Measurements from ENCODE around the gene PARD3. TPM values are rescaled to one million over a fixed set of nuclear protein-coding genes. Genes with fewer than 3 reads are reported as not detected.

PARD3 gene
- total RNA-seq, 1 donor from 2014 or later, result 37.5 TPM

DNA sequence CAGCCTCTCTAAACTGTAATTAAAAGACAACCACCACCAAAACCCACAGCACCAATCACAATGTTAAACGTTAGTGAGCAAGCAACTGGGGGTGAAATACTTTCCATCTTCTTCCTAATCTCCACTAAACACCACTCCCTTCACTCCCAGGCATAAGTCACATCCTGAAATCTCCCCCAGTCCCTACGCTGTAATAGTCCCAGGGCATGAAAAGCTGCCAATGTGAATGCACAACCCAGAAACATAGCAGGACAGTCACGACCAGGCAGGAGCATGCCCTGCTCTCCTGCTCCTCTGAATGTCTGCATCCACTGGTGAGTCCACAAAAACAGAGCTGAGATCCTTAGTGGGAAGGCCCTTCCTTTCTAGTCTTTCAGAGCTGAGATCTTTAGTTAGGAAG lies 288.9 kb downstream of the PARD3 start:
- Histone ChIP-seq H3K4me3 (no peak overlapping the region), H3K27ac (peak overlapping the region; percentile 79 to 82)
- intact Hi-C loops (cut with DNase I), result loop anchor here (5.0 kb wide), 2 partner anchors 111 to 1189 kb away; no protein-coding TSS in a partner anchor

DNA sequence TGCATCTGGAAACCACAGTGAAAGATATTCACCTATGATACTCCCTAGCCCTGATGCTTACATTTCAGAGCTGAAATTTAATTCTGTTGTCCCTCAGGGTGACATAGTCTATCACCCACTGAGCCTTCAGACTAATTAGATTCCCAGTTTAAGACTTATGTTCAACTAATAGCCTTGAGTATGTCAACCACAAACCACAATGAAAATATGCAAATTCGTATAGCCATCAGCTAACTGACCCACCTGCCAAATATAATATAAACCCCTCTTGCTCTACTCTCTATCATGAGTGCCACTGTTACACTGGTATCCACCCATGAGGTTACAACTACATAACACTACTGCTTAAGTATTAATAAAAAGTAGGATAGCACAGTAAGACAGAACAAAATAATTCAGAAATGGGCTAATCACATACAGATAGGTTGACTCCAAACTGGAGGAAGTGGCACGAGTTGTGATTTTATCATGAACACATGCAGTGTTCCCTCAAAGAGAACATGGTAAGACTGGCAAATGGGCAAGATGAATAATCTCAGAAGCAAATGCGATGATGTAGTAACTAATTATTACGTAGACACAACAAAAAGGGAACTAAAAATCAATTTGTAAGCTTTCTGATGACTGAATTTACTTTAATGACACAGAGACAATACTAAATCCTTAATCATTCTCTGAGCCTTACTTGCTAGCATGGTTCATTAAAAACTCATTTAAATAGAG lies 290.6 kb downstream of the PARD3 start:
- no peaks in the 10 kb centered on the region for H3K9me3 ChIP-seq
- H3K27ac ChIP-seq, result no peak overlapping the region
- no peaks in the 10 kb centered on the region for H3K36me3 ChIP-seq
- intact Hi-C loops (cut with DNase I), result loop anchor here (5.0 kb wide), 2 partner anchors 113 to 1187 kb away; no protein-coding TSS in a partner anchor
- TF ChIP-seq, protein P1, sequence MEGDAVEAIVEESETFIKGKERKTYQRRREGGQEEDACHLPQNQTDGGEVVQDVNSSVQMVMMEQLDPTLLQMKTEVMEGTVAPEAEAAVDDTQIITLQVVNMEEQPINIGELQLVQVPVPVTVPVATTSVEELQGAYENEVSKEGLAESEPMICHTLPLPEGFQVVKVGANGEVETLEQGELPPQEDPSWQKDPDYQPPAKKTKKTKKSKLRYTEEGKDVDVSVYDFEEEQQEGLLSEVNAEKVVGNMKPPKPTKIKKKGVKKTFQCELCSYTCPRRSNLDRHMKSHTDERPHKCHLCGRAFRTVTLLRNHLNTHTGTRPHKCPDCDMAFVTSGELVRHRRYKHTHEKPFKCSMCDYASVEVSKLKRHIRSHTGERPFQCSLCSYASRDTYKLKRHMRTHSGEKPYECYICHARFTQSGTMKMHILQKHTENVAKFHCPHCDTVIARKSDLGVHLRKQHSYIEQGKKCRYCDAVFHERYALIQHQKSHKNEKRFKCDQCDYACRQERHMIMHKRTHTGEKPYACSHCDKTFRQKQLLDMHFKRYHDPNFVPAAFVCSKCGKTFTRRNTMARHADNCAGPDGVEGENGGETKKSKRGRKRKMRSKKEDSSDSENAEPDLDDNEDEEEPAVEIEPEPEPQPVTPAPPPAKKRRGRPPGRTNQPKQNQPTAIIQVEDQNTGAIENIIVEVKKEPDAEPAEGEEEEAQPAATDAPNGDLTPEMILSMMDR (IDR thresholded peaks at IDR 0.05), result no peak
- peaks cover 10 to 21% of the 10 kb centered on the region in 2 donors for H3K4me1 ChIP-seq
- H3K4me3 ChIP-seq, result no peak overlapping the region
- H3K27me3 ChIP-seq, result no peaks in the 10 kb centered on the region
- no peak for DNase-seq (ENCODE audit: low spot score in 2 of 2)

More for the DNA sequence above, 288.9 kb downstream of the PARD3 start:
- no peak for DNase-seq (ENCODE audit: low spot score in 2 of 2)
- H3K27me3 ChIP-seq, result no peaks in the 10 kb centered on the region
- H3K9me3 ChIP-seq, result peaks cover 0 to 2% of the 10 kb centered on the region in 2 donors
- TF ChIP-seq, protein P1 (IDR thresholded peaks at IDR 0.05), result no peak
- H3K36me3 ChIP-seq, result no peaks in the 10 kb centered on the region
- peaks cover 10 to 21% of the 10 kb centered on the region in 2 donors for H3K4me1 ChIP-seq

DNA sequence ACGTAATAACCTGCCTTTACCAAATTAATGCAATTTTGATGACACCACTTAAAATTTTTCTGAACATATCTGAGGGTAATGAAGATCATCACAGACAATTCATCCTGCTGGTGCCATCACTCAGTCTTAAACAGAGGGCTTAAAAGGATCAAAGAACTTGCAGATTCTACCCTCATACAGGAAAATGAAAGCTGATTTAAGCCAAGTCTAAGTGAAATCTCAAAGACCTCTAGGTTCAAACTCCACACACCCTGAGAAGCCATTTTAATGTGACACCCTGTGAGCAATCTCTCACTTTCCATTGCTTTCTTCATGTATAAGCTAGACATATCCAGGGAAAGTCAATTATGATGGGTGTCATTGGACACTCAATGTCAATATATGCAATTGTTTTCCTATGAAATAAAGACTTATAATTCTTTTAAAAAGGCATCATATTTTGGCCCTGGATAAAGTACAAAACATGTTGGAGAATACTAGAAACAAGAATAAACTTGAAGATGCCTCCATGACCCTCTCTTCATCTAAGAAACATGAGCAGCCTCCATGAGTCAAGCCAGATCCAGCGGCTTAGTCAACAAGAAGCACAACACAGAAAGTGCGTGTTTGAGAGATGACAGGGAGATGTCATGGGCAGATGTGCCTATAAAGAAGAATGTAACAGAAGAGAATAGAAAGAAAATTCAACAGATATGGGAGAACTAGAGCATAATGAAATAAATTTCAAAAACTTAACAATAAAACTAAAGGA lies 291.9 kb downstream of the PARD3 start:
- DNase-seq (ENCODE audit: low spot score in 2 of 2), result no peak
- Histone ChIP-seq H3K36me3 (no peaks in the 10 kb centered on the region), H3K4me3 (no peak overlapping the region), H3K27ac (no peak overlapping the region), H3K27me3 (no peaks in the 10 kb centered on the region), H3K9me3 (no peaks in the 10 kb centered on the region), H3K4me1 (peaks cover 10 to 17% of the 10 kb centered on the region in 2 donors)
- TF ChIP-seq, protein P1 (IDR thresholded peaks at IDR 0.05), result no peak
- intact Hi-C loops (cut with DNase I), result no loop called here

DNA sequence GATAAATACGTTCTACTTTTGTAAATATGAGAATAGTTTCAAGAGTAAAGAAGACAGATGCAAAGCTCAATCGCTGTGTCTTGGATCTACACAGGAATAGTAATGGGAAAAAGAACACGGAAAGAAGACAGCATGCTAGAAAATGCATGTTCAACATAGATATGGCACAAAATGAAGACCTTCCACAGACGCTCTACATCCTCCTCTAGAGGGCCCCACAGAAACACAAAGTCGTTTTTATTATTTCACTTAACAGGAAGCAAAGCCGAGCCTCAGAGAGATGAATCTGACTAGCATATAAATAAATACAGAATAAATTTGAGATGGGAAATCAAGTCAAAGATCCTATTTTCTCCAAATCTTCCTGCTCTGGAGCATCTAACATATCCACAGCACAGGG lies 292.6 kb downstream of the PARD3 start:
- TF ChIP-seq, protein P1 (IDR thresholded peaks at IDR 0.05), result peak in 1 of 3 experiments; percentile 17
- no peak for DNase-seq (ENCODE audit: low spot score in 2 of 2)
- Histone ChIP-seq H3K27ac (no peak overlapping the region), H3K36me3 (no peaks in the 10 kb centered on the region), H3K4me1 (peaks cover 10% of the 10 kb centered on the region in 2 donors), H3K9me3 (no peaks in the 10 kb centered on the region), H3K4me3 (no peak overlapping the region), H3K27me3 (no peaks in the 10 kb centered on the region)
- intact Hi-C loops (cut with DNase I), result no loop called here

DNA sequence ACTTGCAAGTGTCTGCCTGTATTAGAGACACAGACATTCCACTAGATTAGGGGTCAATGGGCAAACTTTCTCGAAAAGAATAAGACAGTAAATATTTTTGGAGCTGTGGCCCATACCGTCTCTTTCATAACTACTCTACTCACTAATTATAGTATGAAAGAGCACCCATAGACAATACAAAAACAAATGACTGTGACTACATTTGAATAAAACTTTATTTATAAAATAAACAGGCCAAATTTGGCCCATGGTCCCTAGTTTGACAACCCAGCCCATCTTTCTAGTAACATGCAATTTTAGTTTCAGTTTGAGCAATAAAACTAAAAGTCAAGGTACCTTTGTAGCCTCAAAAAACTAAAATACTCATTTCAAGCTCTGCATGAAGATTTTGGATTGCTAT lies 294.6 kb downstream of the PARD3 start:
- Histone ChIP-seq H3K4me1 (no peaks in the 10 kb centered on the region), H3K4me3 (no peak overlapping the region), H3K9me3 (no peaks in the 10 kb centered on the region), H3K36me3 (no peaks in the 10 kb centered on the region), H3K27me3 (no peaks in the 10 kb centered on the region), H3K27ac (no peak overlapping the region)
- intact Hi-C loops (cut with DNase I), result no loop called here
- TF ChIP-seq, protein P1 (IDR thresholded peaks at IDR 0.05), result no peak
- no peak for DNase-seq (ENCODE audit: low spot score in 2 of 2)
